Neural cell (in vitro differentiated cells): Measurements from ENCODE around the gene SOX18. TPM values are rescaled to one million over a fixed set of nuclear protein-coding genes. Genes with fewer than 3 reads are reported as not detected.

Source experiments
- H2AFZ ChIP-seq: fragments of 200-600, 300-800 bp; sonication (generic), shearing (Covaris generic); 2 replicates; pipeline ENCODE4 v1.6.0; 2014; ENCODE audit warnings: low read depth, mild to moderate bottlenecking, antibody characterized with exemption, low read length, moderate library complexity
- H3F3A ChIP-seq: fragments of 200-600 bp; shearing (Covaris generic); 2 replicates; pipeline ENCODE4 v1.6.1; 2016; ENCODE audit warnings: mild to moderate bottlenecking, moderate library complexity, mixed read lengths, antibody characterized with exemption, low read length; ENCODE audit not compliant: insufficient read depth, poor library complexity, severe bottlenecking
- H3K27ac ChIP-seq: fragments of 200-600, 300-800 bp; sonication (generic), shearing (Covaris generic); 2 replicates; pipeline ENCODE4 v1.5.1; 2014; ENCODE audit warnings: mild to moderate bottlenecking, low read length, moderate library complexity
- H3K27me3 ChIP-seq: fragments of 300-800, 200-600 bp; sonication (generic), shearing (Covaris generic); 2 replicates; pipeline ENCODE4 v1.6.0; 2014; ENCODE audit warnings: mild to moderate bottlenecking, low read depth, low read length, moderate library complexity; ENCODE audit not compliant: insufficient read depth
- H3K36me3 ChIP-seq: fragments of 300-800, 200-600 bp; sonication (generic), shearing (Covaris generic); 2 replicates; pipeline ENCODE4 v1.5.1; 2014; ENCODE audit warnings: mild to moderate bottlenecking, antibody characterized with exemption, low read length, moderate library complexity; ENCODE audit not compliant: insufficient read depth
- H3K4me2 ChIP-seq: fragments of 300-800, 200-600 bp; sonication (generic), shearing (Covaris generic); 2 replicates; pipeline ENCODE4 v1.6.0; 2014; ENCODE audit warnings: mild to moderate bottlenecking, low read length
- H3K4me3 ChIP-seq: fragments of 300-800, 200-600 bp; sonication (generic), shearing (Covaris generic); 2 replicates; pipeline ENCODE4 v1.5.1; 2014; ENCODE audit warnings: mild to moderate bottlenecking, low read length, moderate library complexity
- H3K79me2 ChIP-seq: fragments of 200-600 bp; shearing (Covaris generic); replicated peaks from 2 replicates; pipeline ENCODE4 v1.6.0; 2014; ENCODE audit warnings: mild to moderate bottlenecking, low read length, moderate library complexity; ENCODE audit not compliant: insufficient read depth
- H3K9ac ChIP-seq: fragments of 300-800, 200-600 bp; sonication (generic), shearing (Covaris generic); 2 replicates; pipeline ENCODE4 v1.6.1; 2016; ENCODE audit warnings: mild to moderate bottlenecking, low read length, mixed read lengths
- H3K9me2 ChIP-seq: fragments of 200-600 bp; shearing (Covaris generic); 2 replicates; pipeline ENCODE4 v1.6.1; 2016; ENCODE audit warnings: mild to moderate bottlenecking, low read length, mixed read lengths; ENCODE audit not compliant: insufficient read depth
- H3K9me3 ChIP-seq: fragments of 200-600, 300-800 bp; sonication (generic), shearing (Covaris generic); 2 replicates; pipeline ENCODE4 v1.6.1; 2016; ENCODE audit warnings: mild to moderate bottlenecking, mixed run types, low read length, moderate library complexity, mixed read lengths
- H4K20me1 ChIP-seq: fragments of 200-600 bp; shearing (Covaris generic); 2 replicates; pipeline ENCODE4 v1.6.1; 2016; ENCODE audit warnings: mild to moderate bottlenecking, mixed run types; ENCODE audit not compliant: insufficient read depth
- EP300 ChIP-seq: fragments of 450-650 bp; conservative IDR thresholded peaks from 2 replicates; pipeline ENCODE4 v1.6.1; 2014; ENCODE audit warnings: antibody characterized with exemption, mild to moderate bottlenecking, moderate library complexity; ENCODE audit not compliant: poor library complexity, severe bottlenecking
- EZH2 ChIP-seq: fragments of 200-600, 300-800 bp; shearing (Covaris generic), sonication (generic); IDR thresholded peaks from 2 replicates; pipeline ENCODE4 v1.6.1; 2014; ENCODE audit warnings: antibody characterized with exemption, low read length, borderline replicate concordance, mild to moderate bottlenecking; ENCODE audit not compliant: insufficient read depth, poor library complexity, severe bottlenecking
- MXI1 ChIP-seq: fragments of 450-650 bp; conservative IDR thresholded peaks from 2 replicates; pipeline ENCODE4 v1.6.1; 2014; ENCODE audit warnings: antibody characterized with exemption, mild to moderate bottlenecking; ENCODE audit not compliant: poor library complexity, severe bottlenecking
- POLR2AphosphoS5 ChIP-seq: IDR thresholded peaks from 2 replicates; pipeline ENCODE4 v1.6.1; 2012
- RAD21 ChIP-seq: fragments of 450-650 bp; conservative IDR thresholded peaks from 2 replicates; pipeline ENCODE4 v1.6.1; 2014; ENCODE audit warnings: antibody characterized with exemption, mild to moderate bottlenecking, moderate library complexity
- SMC3 ChIP-seq: fragments of 450-650 bp; conservative IDR thresholded peaks from 2 replicates; pipeline ENCODE4 v1.6.1; 2014; ENCODE audit warnings: antibody characterized with exemption, mild to moderate bottlenecking, moderate library complexity; ENCODE audit not compliant: poor library complexity
- TAF1 ChIP-seq: IDR thresholded peaks from 2 replicates; pipeline ENCODE4 v1.6.1; 2012; ENCODE audit warnings: low read depth
- polyA plus RNA-seq: library from polyadenylated mRNA; depleted of rRNA; stranded (reverse); fragments of >200 nt; gene quantifications from 2 replicates; pipeline ENCODE4 v1.2.3, GENCODE V29; 2014
- small RNA-seq, 3 experiments: library from RNA; depleted of rRNA; stranded (forward); fragments of <200 nt; gene quantifications; one replicate each; pipeline ENCODE3, GENCODE V24; 2012
- TF ChIP-seq, protein P1 (sequence below): fragments of 450-650 bp; IDR thresholded peaks from 2 replicates; pipeline ENCODE4 v1.5.1; 2014; ENCODE audit warnings: antibody characterized with exemption, mild to moderate bottlenecking, moderate library complexity; ENCODE audit not compliant: poor library complexity, severe bottlenecking
- TF ChIP-seq, protein P2 (sequence below): IDR thresholded peaks from 2 replicates; pipeline ENCODE4 v1.6.1; 2012; ENCODE audit warnings: borderline replicate concordance

The SOX18 gene
- polyA plus RNA-seq, 1 donor from 2014 or later, result 0.12 TPM

DNA sequence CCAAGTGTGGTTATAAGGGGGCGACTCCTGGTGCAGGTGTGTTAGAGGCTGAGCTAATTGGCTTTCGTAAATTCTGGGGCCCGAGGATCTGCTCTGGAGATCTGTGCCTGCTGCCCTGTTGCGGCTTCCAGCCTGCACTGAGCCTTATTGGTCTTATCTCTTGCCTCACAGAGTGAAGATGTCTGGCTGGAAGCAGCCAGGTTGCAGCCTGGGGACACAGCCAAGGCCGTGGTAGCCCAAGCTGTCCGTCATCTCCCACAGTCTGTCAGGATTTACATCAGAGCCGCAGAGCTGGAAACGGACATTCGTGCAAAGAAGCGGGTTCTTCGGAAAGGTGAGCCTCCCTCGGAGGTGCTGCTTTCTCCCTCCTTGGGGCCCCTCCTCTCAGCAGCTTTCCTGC lies 48.5 kb downstream of the SOX18 start:
- Histone ChIP-seq H3K27ac (no peak overlapping the region), H3K27me3 (no peaks in the 10 kb centered on the region), H3K9ac (no peak overlapping the region), H3K4me3 (no peak overlapping the region), H2AFZ (no peak overlapping the region), H3K36me3 (no peaks in the 10 kb centered on the region), H3F3A (no peaks in the 10 kb centered on the region), H3K79me2 (no peaks in the 10 kb centered on the region), H4K20me1 (no peaks in the 10 kb centered on the region), H3K4me2 (no peak overlapping the region), H3K9me2 (no peaks in the 10 kb centered on the region), H3K9me3 (no peaks in the 10 kb centered on the region)
- TF ChIP-seq MXI1, result no peak
- TF ChIP-seq RAD21, result no peak
- no peak for TF ChIP-seq EP300
- TF ChIP-seq TAF1, result no peak
- no peak for TF ChIP-seq EZH2
- no peak for TF ChIP-seq POLR2AphosphoS5
- TF ChIP-seq, protein P1, sequence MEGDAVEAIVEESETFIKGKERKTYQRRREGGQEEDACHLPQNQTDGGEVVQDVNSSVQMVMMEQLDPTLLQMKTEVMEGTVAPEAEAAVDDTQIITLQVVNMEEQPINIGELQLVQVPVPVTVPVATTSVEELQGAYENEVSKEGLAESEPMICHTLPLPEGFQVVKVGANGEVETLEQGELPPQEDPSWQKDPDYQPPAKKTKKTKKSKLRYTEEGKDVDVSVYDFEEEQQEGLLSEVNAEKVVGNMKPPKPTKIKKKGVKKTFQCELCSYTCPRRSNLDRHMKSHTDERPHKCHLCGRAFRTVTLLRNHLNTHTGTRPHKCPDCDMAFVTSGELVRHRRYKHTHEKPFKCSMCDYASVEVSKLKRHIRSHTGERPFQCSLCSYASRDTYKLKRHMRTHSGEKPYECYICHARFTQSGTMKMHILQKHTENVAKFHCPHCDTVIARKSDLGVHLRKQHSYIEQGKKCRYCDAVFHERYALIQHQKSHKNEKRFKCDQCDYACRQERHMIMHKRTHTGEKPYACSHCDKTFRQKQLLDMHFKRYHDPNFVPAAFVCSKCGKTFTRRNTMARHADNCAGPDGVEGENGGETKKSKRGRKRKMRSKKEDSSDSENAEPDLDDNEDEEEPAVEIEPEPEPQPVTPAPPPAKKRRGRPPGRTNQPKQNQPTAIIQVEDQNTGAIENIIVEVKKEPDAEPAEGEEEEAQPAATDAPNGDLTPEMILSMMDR, result no peak
- TF ChIP-seq, protein P2, sequence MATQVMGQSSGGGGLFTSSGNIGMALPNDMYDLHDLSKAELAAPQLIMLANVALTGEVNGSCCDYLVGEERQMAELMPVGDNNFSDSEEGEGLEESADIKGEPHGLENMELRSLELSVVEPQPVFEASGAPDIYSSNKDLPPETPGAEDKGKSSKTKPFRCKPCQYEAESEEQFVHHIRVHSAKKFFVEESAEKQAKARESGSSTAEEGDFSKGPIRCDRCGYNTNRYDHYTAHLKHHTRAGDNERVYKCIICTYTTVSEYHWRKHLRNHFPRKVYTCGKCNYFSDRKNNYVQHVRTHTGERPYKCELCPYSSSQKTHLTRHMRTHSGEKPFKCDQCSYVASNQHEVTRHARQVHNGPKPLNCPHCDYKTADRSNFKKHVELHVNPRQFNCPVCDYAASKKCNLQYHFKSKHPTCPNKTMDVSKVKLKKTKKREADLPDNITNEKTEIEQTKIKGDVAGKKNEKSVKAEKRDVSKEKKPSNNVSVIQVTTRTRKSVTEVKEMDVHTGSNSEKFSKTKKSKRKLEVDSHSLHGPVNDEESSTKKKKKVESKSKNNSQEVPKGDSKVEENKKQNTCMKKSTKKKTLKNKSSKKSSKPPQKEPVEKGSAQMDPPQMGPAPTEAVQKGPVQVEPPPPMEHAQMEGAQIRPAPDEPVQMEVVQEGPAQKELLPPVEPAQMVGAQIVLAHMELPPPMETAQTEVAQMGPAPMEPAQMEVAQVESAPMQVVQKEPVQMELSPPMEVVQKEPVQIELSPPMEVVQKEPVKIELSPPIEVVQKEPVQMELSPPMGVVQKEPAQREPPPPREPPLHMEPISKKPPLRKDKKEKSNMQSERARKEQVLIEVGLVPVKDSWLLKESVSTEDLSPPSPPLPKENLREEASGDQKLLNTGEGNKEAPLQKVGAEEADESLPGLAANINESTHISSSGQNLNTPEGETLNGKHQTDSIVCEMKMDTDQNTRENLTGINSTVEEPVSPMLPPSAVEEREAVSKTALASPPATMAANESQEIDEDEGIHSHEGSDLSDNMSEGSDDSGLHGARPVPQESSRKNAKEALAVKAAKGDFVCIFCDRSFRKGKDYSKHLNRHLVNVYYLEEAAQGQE, result no peak
- TF ChIP-seq SMC3, result no peak

Small RNA genes lying within 50 kb of the gene (small RNA-seq; reads per million reads assigned to genes)
- gene AL355803.1 (0 reads per million in 3 experiments), gene MIR6813 (0 to 9.1 (median 0.53) reads per million in 3 experiments)

Other genes starting within 250 kb of the SOX18 start
- gene ZBTB46, start 218.4 kb downstream of the SOX18 start, polyA plus RNA-seq, result 15.0 and 21.0 TPM in 2 replicates
- gene ABHD16B, start 188.1 kb downstream of the SOX18 start, polyA plus RNA-seq, result not detected in 2 replicates
- gene TPD52L2, start 184.4 kb downstream of the SOX18 start, polyA plus RNA-seq, result 142 TPM in 2 replicates
- gene DNAJC5, start 154.5 kb downstream of the SOX18 start, polyA plus RNA-seq, result 82.8 and 96.7 TPM in 2 replicates
- gene UCKL1, start 93.2 kb downstream of the SOX18 start, polyA plus RNA-seq, result 58.9 and 66.8 TPM in 2 replicates
- 21.6 and 25.7 TPM in 2 replicates for gene ZNF512B, start 79.7 kb downstream of the SOX18 start, polyA plus RNA-seq
- gene SAMD10, start 70.0 kb downstream of the SOX18 start, polyA plus RNA-seq, result 23.3 and 28.7 TPM in 2 replicates
- gene PRPF6, start 68.5 kb downstream of the SOX18 start, polyA plus RNA-seq, result 91.9 and 94.4 TPM in 2 replicates
- gene C20orf204, start 13.5 kb downstream of the SOX18 start, polyA plus RNA-seq, result 6.0 and 6.4 TPM in 2 replicates
- gene TCEA2, start 13.6 kb upstream of the SOX18 start, polyA plus RNA-seq, result 87.7 and 103 TPM in 2 replicates
- gene RGS19, start 29.9 kb upstream of the SOX18 start, polyA plus RNA-seq, result 2.6 and 3.4 TPM in 2 replicates
- gene OPRL1, start 30.4 kb upstream of the SOX18 start, polyA plus RNA-seq, result 18.3 and 18.4 TPM in 2 replicates
- gene LKAAEAR1, start 34.8 kb upstream of the SOX18 start, polyA plus RNA-seq, result 9.3 and 16.3 TPM in 2 replicates
- gene NPBWR2, start 57.9 kb upstream of the SOX18 start, polyA plus RNA-seq, result not detected in 2 replicates
- 35.8 and 42.4 TPM in 2 replicates for gene MYT1, start 114.8 kb upstream of the SOX18 start, polyA plus RNA-seq
- 267 and 270 TPM in 2 replicates for gene PCMTD2, start 206.1 kb upstream of the SOX18 start, polyA plus RNA-seq